GM12878 (cell line): ENCODE data around the gene TRABD2A. TPM values are rescaled to one million over a fixed set of nuclear protein-coding genes. Genes with fewer than 3 reads are reported as not detected.

ENCODE experiments used
- ATAC-seq: fragments of 200-7000 bp; cut with Tn5 transposase; 3 replicates; pipeline ENCODE4 v1.9.1; 2020; ENCODE audit warnings: mild to moderate bottlenecking, moderate library complexity
- BruUV-seq: library from RNA; stranded (reverse); fragments of 400-500 nt; replicated peaks from 2 replicates; lab custom pipeline; 2021; lab: Mats Ljungman, UMichigan
- CTCF ChIA-PET: fragments of 300-600 bp; sonication (Branson Sonifier 250); formaldehyde crosslinking; extraction: SDS; loops from one replicate; lab custom pipeline; 2021; ENCODE audit warnings: inconsistent platforms; lab: Yijun Ruan, JAX
- POLR2A ChIA-PET: fragments of 350-600 bp; formaldehyde crosslinking; extraction: SDS; loops from one replicate; lab custom pipeline; 2021; ENCODE audit warnings: inconsistent platforms; lab: Charles Lee
- RAD21 ChIA-PET: fragments of 300-600 bp; sonication (Branson Sonifier 250); formaldehyde crosslinking; loops from one replicate; lab custom pipeline; 2023; ENCODE audit warnings: antibody characterized with exemption; ENCODE audit not compliant: unreplicated experiment; lab: Charles Lee
- SMC1A ChIA-PET: fragments of 300-600 bp; sonication (Branson Sonifier 250); formaldehyde crosslinking; loops from one replicate; lab custom pipeline; 2023; ENCODE audit not compliant: unreplicated experiment, uncharacterized antibody; lab: Charles Lee
- DNase-seq: peaks from one replicate; pipeline ENCODE4 v3.0.0-alpha.2; 2011; ENCODE audit warnings: low read depth, low spot score
- FAIRE-seq: peaks from 3 replicates; lab custom pipeline; 2011; peaks lifted over from hg19 to GRCh38; lab: Jason Lieb, UNC
- H2AFZ ChIP-seq: 2 replicates; pipeline ENCODE4 v1.6.0; 2011; ENCODE audit warnings: low read depth, low read length, control low read depth; ENCODE audit not compliant: control insufficient read depth
- H3K27ac ChIP-seq: 2 replicates; pipeline ENCODE4 v1.5.1; 2011; ENCODE audit warnings: control low read depth; ENCODE audit not compliant: control insufficient read depth, insufficient read depth
- H3K27me3 ChIP-seq, 2 experiments: replicated peaks in 1 of 2; 2 replicates each; pipeline versions ENCODE4 v1.6.0 to v1.6.1; 2011; ENCODE audit warnings: low read length in 1 of 2; ENCODE audit not compliant: control insufficient read depth in 2 of 2, insufficient read depth in 2 of 2
- H3K36me3 ChIP-seq, 2 experiments: 2 replicates each; pipeline ENCODE4 v1.5.1; 2011; ENCODE audit warnings: low read length in 1 of 2; ENCODE audit not compliant: control insufficient read depth in 2 of 2, insufficient read depth in 2 of 2
- H3K4me1 ChIP-seq: 2 replicates; pipeline ENCODE4 v1.6.1; 2011; ENCODE audit warnings: mild to moderate bottlenecking, low read length, moderate library complexity, mixed read lengths; ENCODE audit not compliant: control insufficient read depth, insufficient read depth
- H3K4me2 ChIP-seq: 2 replicates; pipeline ENCODE4 v1.6.0; 2011; ENCODE audit warnings: control low read depth; ENCODE audit not compliant: control insufficient read depth, insufficient read depth
- H3K4me3 ChIP-seq: fragments of 200-600 bp; sonication (generic); 2 replicates; pipeline ENCODE4 v1.5.1; 2016
- H3K79me2 ChIP-seq: 2 replicates; pipeline ENCODE4 v1.6.0; 2011; ENCODE audit warnings: low read length; ENCODE audit not compliant: control insufficient read depth, insufficient read depth
- H3K9ac ChIP-seq: 2 replicates; pipeline ENCODE4 v1.8.0; 2011; ENCODE audit warnings: low read length, control low read depth, mixed read lengths; ENCODE audit not compliant: control insufficient read depth, insufficient read depth
- H3K9me3 ChIP-seq: replicated peaks from 3 replicates; pipeline ENCODE4 v1.5.1; 2011; ENCODE audit warnings: mild to moderate bottlenecking, low read length; ENCODE audit not compliant: control insufficient read depth, insufficient read depth
- H4K20me1 ChIP-seq: 2 replicates; pipeline ENCODE4 v1.6.0; 2011; ENCODE audit not compliant: control insufficient read depth, insufficient read depth
- EP300 ChIP-seq, 2 experiments: fragments of 150-350 bp in 1 of 2; IDR thresholded peaks; 2 replicates each; pipeline ENCODE4 v1.6.1; 2011 to 2012; ENCODE audit warnings: low read depth in 2 of 2, low read length in 2 of 2, borderline replicate concordance in 1 of 2, improper control_type of control experiment in 1 of 2, inconsistent platforms in 1 of 2; ENCODE audit not compliant: control insufficient read depth in 1 of 2
- ESRRA ChIP-seq: IDR thresholded peaks from 2 replicates; pipeline ENCODE4 v1.6.1; 2012; ENCODE audit warnings: mild to moderate bottlenecking, low read length, improper control_type of control experiment
- HCFC1 ChIP-seq: fragments of 150-350 bp; IDR thresholded peaks from 2 replicates; pipeline ENCODE4 v1.6.1; 2014; ENCODE audit warnings: low read length
- LARP7 ChIP-seq: fragments of 450-650 bp; IDR thresholded peaks from 2 replicates; pipeline ENCODE4 v1.6.1; 2017; ENCODE audit warnings: mild to moderate bottlenecking
- MYB ChIP-seq: fragments of 150-350 bp; IDR thresholded peaks from 2 replicates; pipeline ENCODE4 v1.6.1; 2014; ENCODE audit warnings: mild to moderate bottlenecking, low read depth, low read length, borderline replicate concordance
- NR2C2 ChIP-seq: IDR thresholded peaks from 2 replicates; pipeline ENCODE4 v1.6.1; 2011; ENCODE audit warnings: borderline replicate concordance, low read depth; ENCODE audit not compliant: control insufficient read depth, insufficient read length
- TBL1XR1 ChIP-seq: IDR thresholded peaks from 2 replicates; pipeline ENCODE4 v1.6.1; 2012; ENCODE audit warnings: low read depth, low read length, improper control_type of control experiment
- ZZZ3 ChIP-seq: IDR thresholded peaks from 2 replicates; pipeline ENCODE4 v1.6.1; 2011; ENCODE audit warnings: low read depth; ENCODE audit not compliant: control insufficient read depth, insufficient read length
- WGBS: methylation state at CpG from one replicate; pipeline ENCODE4 v1.1.6; 2016; ENCODE audit warnings: low lambda C conversion rate; ENCODE audit not compliant: insufficient replicate concordance, insufficient coverage; ENCODE audit errors: missing lambda C conversion rate; 5-methylcytosine and 5-hydroxymethylcytosine counted together
- in situ Hi-C: fragments of 300-500 bp; cut with MboI; formaldehyde crosslinking; loops from 9 replicates; pipeline ENCODE4 v1.14.3; 2018; ENCODE audit warnings: mixed read lengths
- intact Hi-C: fragments of 100-400 bp; cut with micrococcal nuclease; formaldehyde crosslinking; loops from one replicate; pipeline ENCODE4 v1.14.2; 2022; ENCODE audit not compliant: unreplicated experiment
- polyA plus RNA-seq, 11 experiments: library from polyadenylated mRNA; depleted of rRNA in 4 of 11; unstranded in 6 of 11; stranded (reverse) in 5 of 11; fragments of >200 nt; fragmentation: Nextera tagmentation in 4 of 11; fragmentation: Illumina TruSeq in 1 of 11; extraction: Ambion mirVana in 4 of 11; extraction: Trizol in 1 of 11; gene quantifications; 1 replicate in 1 of 11; 2 replicates in 10 of 11; pipeline versions ENCODE4 v1.2.1 to v1.2.3, GENCODE V29; 2011 to 2016; ENCODE audit warnings: inconsistent platforms in 2 of 11, missing spikeins in 2 of 11, low read depth in 1 of 11
- total RNA-seq, 4 experiments: library from RNA; depleted of rRNA in 3 of 4; stranded (reverse); fragments of >200 nt in 3 of 4; fragmentation: Illumina TruSeq in 1 of 4; extraction: Trizol in 1 of 4; gene quantifications; 2 replicates each; pipeline versions ENCODE4 v1.2.1 to v1.2.3, GENCODE V29; 2013 to 2021
- TF ChIP-seq, protein P1 (sequence below): IDR thresholded peaks from 2 replicates; pipeline ENCODE4 v1.6.1; 2012; ENCODE audit warnings: low read depth, low read length, improper control_type of control experiment
- TF ChIP-seq, protein P2 (sequence below): fragments of 450-650 bp; IDR thresholded peaks from 2 replicates; pipeline ENCODE4 v1.6.1; 2016; ENCODE audit warnings: mild to moderate bottlenecking, moderate library complexity, borderline replicate concordance

TRABD2A gene
- total and polyA plus RNA-seq, 10 of the 15 experiments (the other 5 are each of a cell fraction or from before 2014, with no cell fraction given): 1.4 to 7.6 (median 4.1) TPM

DNA sequence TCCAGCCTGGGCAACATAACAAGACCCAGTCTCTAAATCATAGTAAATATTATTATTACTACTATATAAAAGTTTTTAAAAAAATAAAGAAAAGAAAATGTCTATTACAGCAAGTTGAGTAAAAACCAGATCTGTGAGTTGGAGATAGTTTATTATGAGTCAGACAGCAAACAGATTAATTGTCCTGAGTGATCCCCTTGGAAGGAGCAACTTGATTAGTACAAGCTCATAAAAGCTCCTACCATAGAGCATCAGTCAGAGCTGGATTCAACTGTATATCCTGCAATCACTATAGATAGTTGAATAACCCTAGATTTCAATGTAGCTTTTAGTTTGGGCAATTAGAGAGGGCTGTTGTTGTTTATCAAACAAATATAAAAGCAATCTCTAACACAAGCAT, 84.1 kb downstream of the TRABD2A start (continued):
- TF ChIP-seq, protein P1, sequence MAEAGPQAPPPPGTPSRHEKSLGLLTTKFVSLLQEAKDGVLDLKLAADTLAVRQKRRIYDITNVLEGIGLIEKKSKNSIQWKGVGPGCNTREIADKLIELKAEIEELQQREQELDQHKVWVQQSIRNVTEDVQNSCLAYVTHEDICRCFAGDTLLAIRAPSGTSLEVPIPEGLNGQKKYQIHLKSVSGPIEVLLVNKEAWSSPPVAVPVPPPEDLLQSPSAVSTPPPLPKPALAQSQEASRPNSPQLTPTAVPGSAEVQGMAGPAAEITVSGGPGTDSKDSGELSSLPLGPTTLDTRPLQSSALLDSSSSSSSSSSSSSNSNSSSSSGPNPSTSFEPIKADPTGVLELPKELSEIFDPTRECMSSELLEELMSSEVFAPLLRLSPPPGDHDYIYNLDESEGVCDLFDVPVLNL: no peak
- TF ChIP-seq MYB: no peak
- TF ChIP-seq ZZZ3: no peak
- TF ChIP-seq EP300 (IDR thresholded peaks at IDR 0.05; ENCODE audit: borderline replicate concordance in 1 of 2, control insufficient read depth in 1 of 2, low read depth in 2 of 2, low read length in 2 of 2): no peak

DNA sequence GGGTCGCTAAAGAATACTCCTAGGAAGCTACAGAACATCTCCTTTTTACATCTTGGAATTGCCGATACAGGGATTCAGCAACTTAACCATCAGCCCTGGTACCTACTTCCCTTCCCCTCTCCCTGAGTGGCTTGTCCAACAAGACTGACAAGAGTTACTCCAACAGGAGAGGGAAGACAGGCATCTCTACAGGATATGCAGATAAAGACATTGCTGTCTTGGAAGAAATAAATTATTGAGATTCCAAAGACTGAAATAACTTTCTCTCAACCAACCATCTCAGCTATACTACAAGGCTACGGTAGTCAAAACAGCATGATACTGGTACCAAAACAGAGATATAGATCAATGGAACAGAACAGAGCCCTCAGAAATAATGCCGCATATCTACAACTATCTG, 87.2 kb downstream of the TRABD2A start:
- ChIA-PET RAD21 (no interaction called here), SMC1A (interaction anchor here (0.8 kb wide), 1 partner anchor 10 kb away, joined by 3 read pairs; no protein-coding TSS in a partner anchor), POLR2A (no interaction called here), CTCF (no interaction called here)
- H3K36me3 ChIP-seq: no peaks in the 10 kb centered on the region
- ATAC-seq (no peak), FAIRE-seq (no peak), DNase-seq (no peak)
- H3K79me2 ChIP-seq: no peaks in the 10 kb centered on the region
- H3K9me3 ChIP-seq: no peaks in the 10 kb centered on the region
- no peaks in the 10 kb centered on the region for H3K4me1 ChIP-seq
- no peak overlapping the region for H3K4me3 ChIP-seq
- no peak overlapping the region for H3K27ac ChIP-seq
- no TSS peak for BruUV-seq
- no peak for TF ChIP-seq LARP7
- TF ChIP-seq HCFC1: no peak
- TF ChIP-seq NR2C2: no peak
- no peak for TF ChIP-seq ESRRA
- TF ChIP-seq, protein P2, sequence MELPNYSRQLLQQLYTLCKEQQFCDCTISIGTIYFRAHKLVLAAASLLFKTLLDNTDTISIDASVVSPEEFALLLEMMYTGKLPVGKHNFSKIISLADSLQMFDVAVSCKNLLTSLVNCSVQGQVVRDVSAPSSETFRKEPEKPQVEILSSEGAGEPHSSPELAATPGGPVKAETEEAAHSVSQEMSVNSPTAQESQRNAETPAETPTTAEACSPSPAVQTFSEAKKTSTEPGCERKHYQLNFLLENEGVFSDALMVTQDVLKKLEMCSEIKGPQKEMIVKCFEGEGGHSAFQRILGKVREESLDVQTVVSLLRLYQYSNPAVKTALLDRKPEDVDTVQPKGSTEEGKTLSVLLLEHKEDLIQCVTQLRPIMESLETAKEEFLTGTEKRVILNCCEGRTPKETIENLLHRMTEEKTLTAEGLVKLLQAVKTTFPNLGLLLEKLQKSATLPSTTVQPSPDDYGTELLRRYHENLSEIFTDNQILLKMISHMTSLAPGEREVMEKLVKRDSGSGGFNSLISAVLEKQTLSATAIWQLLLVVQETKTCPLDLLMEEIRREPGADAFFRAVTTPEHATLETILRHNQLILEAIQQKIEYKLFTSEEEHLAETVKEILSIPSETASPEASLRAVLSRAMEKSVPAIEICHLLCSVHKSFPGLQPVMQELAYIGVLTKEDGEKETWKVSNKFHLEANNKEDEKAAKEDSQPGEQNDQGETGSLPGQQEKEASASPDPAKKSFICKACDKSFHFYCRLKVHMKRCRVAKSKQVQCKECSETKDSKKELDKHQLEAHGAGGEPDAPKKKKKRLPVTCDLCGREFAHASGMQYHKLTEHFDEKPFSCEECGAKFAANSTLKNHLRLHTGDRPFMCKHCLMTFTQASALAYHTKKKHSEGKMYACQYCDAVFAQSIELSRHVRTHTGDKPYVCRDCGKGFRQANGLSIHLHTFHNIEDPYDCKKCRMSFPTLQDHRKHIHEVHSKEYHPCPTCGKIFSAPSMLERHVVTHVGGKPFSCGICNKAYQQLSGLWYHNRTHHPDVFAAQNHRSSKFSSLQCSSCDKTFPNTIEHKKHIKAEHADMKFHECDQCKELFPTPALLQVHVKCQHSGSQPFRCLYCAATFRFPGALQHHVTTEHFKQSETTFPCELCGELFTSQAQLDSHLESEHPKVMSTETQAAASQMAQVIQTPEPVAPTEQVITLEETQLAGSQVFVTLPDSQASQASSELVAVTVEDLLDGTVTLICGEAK: no peak
- no peak for TF ChIP-seq TBL1XR1
- in situ Hi-C loops (no loop called here), intact Hi-C loops (no loop called here)
- H3K4me2 ChIP-seq: no peak overlapping the region
- no peaks in the 10 kb centered on the region; a peak in 1 of 4 replicates for H3K27me3 ChIP-seq
- no peak overlapping the region for H2AFZ ChIP-seq
- H4K20me1 ChIP-seq: no peaks in the 10 kb centered on the region
- no peak overlapping the region for H3K9ac ChIP-seq
- WGBS: 68% methylated on average over 4 of the region's 4 CpGs
